HEK293 (cell line): ENCODE measurements around the gene UBTD1.
A peak's percentile ranks its signal among the peaks of the same experiment; 100 is the strongest.
"Not testable (repeated sequence)": the region's sequence is repeated elsewhere in the genome, so short reads cannot be mapped to it uniquely, and the experiment has no call there.

Source experiments
- CTCF ChIA-PET: fragments of 350-600 bp; formaldehyde crosslinking; extraction: SDS; loops from one replicate; lab custom pipeline; 2021; ENCODE audit warnings: antibody characterized with exemption; lab: Yijun Ruan, JAX
- POLR2A ChIA-PET: fragments of 300-600 bp; formaldehyde crosslinking; extraction: SDS; loops from one replicate; lab custom pipeline; 2020; ENCODE audit warnings: antibody characterized with exemption, inconsistent platforms; lab: Yijun Ruan, JAX
- H3K27ac ChIP-seq: fragments of 200-500 bp; sonication (Bioruptor generic); 2 replicates; pipeline ENCODE4 v1.5.1; 2014; ENCODE audit warnings: low read depth, low read length, control low read depth, inconsistent platforms; ENCODE audit errors: extremely low read depth
- H3K36me3 ChIP-seq, 2 experiments: fragments of 200-500 bp in 1 of 2; sonication (Bioruptor generic) in 1 of 2; 1 replicate in 1 of 2; 2 replicates in 1 of 2; pipeline ENCODE4 v1.5.1; 2014 to 2017; ENCODE audit warnings: inconsistent platforms in 2 of 2, low read length in 2 of 2; ENCODE audit not compliant: control insufficient read depth in 2 of 2, insufficient read depth in 1 of 2
- H3K4me1 ChIP-seq: fragments of 200-500 bp; sonication (Bioruptor generic); 2 replicates; pipeline ENCODE4 v1.5.1; 2014; ENCODE audit warnings: mild to moderate bottlenecking, low read length, inconsistent platforms; ENCODE audit not compliant: control insufficient read depth, insufficient read depth
- H3K4me3 ChIP-seq: 2 replicates; pipeline ENCODE4 v1.5.1; 2011; ENCODE audit warnings: low read depth, mild to moderate bottlenecking, control low read depth, low read length, moderate library complexity
- H3K9me3 ChIP-seq: fragments of 200-500 bp; sonication (Bioruptor generic); 2 replicates; pipeline ENCODE4 v1.5.1; 2014; ENCODE audit warnings: low read depth, low read length, inconsistent platforms; ENCODE audit not compliant: control insufficient read depth, insufficient read depth
- KLF16 ChIP-seq: fragments of 450-650 bp; formaldehyde crosslinking; IDR thresholded peaks from 2 replicates; pipeline ENCODE4 v1.5.1; 2017; ENCODE audit warnings: missing biosample characterization, missing genetic modification characterization
- OSR2 ChIP-seq: fragments of 450-650 bp; formaldehyde crosslinking; IDR thresholded peaks from 2 replicates; pipeline ENCODE4 v1.5.1; 2016; ENCODE audit warnings: missing biosample characterization, missing genetic modification characterization
- ZBTB1 ChIP-seq: fragments of 450-650 bp; formaldehyde crosslinking; IDR thresholded peaks from 2 replicates; pipeline ENCODE4 v1.5.1; 2016; ENCODE audit warnings: missing biosample characterization, missing genetic modification characterization
- ZBTB48 ChIP-seq: fragments of 450-650 bp; formaldehyde crosslinking; IDR thresholded peaks from 2 replicates; pipeline ENCODE4 v1.5.1; 2016; ENCODE audit warnings: missing biosample characterization, missing genetic modification characterization
- ZFHX2 ChIP-seq: fragments of 450-650 bp; formaldehyde crosslinking; conservative IDR thresholded peaks from 2 replicates; pipeline ENCODE4 v1.5.1; 2016; ENCODE audit warnings: missing biosample characterization, missing genetic modification characterization
- ZNF16 ChIP-seq: fragments of 450-650 bp; formaldehyde crosslinking; IDR thresholded peaks from 2 replicates; pipeline ENCODE4 v1.5.1; 2016; ENCODE audit warnings: low read depth, missing biosample characterization, missing genetic modification characterization
- ZNF2 ChIP-seq: fragments of 450-650 bp; formaldehyde crosslinking; IDR thresholded peaks from 2 replicates; pipeline ENCODE4 v1.5.1; 2016; ENCODE audit warnings: missing biosample characterization, missing genetic modification characterization
- ZNF221 ChIP-seq: fragments of 450-650 bp; formaldehyde crosslinking; IDR thresholded peaks from 2 replicates; pipeline ENCODE4 v1.5.1; 2017; ENCODE audit warnings: missing biosample characterization, missing genetic modification characterization, borderline replicate concordance
- ZNF560 ChIP-seq: fragments of 450-650 bp; formaldehyde crosslinking; IDR thresholded peaks from 2 replicates; pipeline ENCODE4 v1.5.1; 2017; ENCODE audit warnings: missing biosample characterization, missing genetic modification characterization, borderline replicate concordance
- ZNF600 ChIP-seq: fragments of 450-650 bp; formaldehyde crosslinking; IDR thresholded peaks from 2 replicates; pipeline ENCODE4 v1.5.1; 2016; ENCODE audit warnings: missing biosample characterization, missing genetic modification characterization
- ZNF623 ChIP-seq: fragments of 450-650 bp; formaldehyde crosslinking; IDR thresholded peaks from 2 replicates; pipeline ENCODE4 v1.5.1; 2016; ENCODE audit warnings: missing biosample characterization, missing genetic modification characterization
- ZNF626 ChIP-seq: fragments of 450-650 bp; sonication (Bioruptor Pico); formaldehyde crosslinking; IDR thresholded peaks from 2 replicates; pipeline ENCODE4 v1.5.1; 2018; ENCODE audit warnings: missing biosample characterization, missing genetic modification characterization, inconsistent platforms
- ZNF777 ChIP-seq: fragments of 450-650 bp; formaldehyde crosslinking; IDR thresholded peaks from 2 replicates; pipeline ENCODE4 v1.5.1; 2017; ENCODE audit warnings: missing biosample characterization, missing genetic modification characterization, borderline replicate concordance
- TF ChIP-seq, protein P1 (sequence below): fragments of 450-650 bp; formaldehyde crosslinking; IDR thresholded peaks from 2 replicates; pipeline ENCODE4 v1.5.1; 2016; ENCODE audit warnings: missing biosample characterization, missing genetic modification characterization
- TF ChIP-seq, protein P2 (sequence below): fragments of 450-650 bp; formaldehyde crosslinking; conservative IDR thresholded peaks from 2 replicates; pipeline ENCODE4 v1.5.1; 2016; ENCODE audit warnings: low read depth, missing biosample characterization, missing genetic modification characterization
- TF ChIP-seq, protein P3 (sequence below): fragments of 450-650 bp; IDR thresholded peaks from 2 replicates; pipeline ENCODE4 v1.5.1; 2018; ENCODE audit warnings: missing biosample characterization, mild to moderate bottlenecking, missing genetic modification characterization
- TF ChIP-seq, protein P4 (sequence below): fragments of 450-650 bp; formaldehyde crosslinking; IDR thresholded peaks from 2 replicates; pipeline ENCODE4 v1.5.1; 2017; ENCODE audit warnings: missing biosample characterization, missing genetic modification characterization
- TF ChIP-seq, protein P5 (sequence below): fragments of 450-650 bp; formaldehyde crosslinking; IDR thresholded peaks from 2 replicates; pipeline ENCODE4 v1.5.1; 2016; ENCODE audit warnings: missing biosample characterization, missing genetic modification characterization
- TF ChIP-seq, protein P6 (sequence below): fragments of 450-650 bp; formaldehyde crosslinking; IDR thresholded peaks from 2 replicates; pipeline ENCODE4 v1.5.1; 2016; ENCODE audit warnings: missing biosample characterization, missing genetic modification characterization

Gene UBTD1

DNA sequence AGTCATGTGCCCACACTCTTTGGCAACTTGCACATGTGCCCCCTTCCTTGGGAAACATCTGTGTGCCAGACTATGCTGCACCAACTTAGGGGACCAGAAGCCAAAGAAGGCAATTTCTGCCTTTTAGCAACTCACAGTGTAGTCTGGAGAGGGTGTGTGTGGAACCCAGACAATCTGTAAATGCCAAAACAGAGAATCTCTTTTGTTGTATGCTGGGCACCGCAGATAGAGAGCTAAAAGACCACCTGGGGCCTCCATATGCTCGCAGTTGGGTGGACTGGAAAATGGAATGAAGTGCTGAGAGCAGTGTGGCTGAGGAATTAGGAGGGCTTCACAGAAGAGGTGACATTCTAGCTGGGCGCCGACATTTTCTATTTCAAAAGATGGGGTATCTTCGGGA, 26.4 kb downstream of the UBTD1 start:
- no peak overlapping the region for H3K4me3 ChIP-seq
- ChIA-PET CTCF (interaction anchor here (0.8 to 1.8 kb wide), 2 partner anchors 9 to 23 kb away, joined by 3 to 9 read pairs; no protein-coding TSS in a partner anchor), POLR2A (no interaction called here)
- no peaks in the 10 kb centered on the region for H3K9me3 ChIP-seq
- TF ChIP-seq, protein P1, sequence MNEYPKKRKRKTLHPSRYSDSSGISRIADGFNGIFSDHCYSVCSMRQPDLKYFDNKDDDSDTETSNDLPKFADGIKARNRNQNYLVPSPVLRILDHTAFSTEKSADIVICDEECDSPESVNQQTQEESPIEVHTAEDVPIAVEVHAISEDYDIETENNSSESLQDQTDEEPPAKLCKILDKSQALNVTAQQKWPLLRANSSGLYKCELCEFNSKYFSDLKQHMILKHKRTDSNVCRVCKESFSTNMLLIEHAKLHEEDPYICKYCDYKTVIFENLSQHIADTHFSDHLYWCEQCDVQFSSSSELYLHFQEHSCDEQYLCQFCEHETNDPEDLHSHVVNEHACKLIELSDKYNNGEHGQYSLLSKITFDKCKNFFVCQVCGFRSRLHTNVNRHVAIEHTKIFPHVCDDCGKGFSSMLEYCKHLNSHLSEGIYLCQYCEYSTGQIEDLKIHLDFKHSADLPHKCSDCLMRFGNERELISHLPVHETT (tag by site-specific recombination): no peak
- TF ChIP-seq, protein P2, sequence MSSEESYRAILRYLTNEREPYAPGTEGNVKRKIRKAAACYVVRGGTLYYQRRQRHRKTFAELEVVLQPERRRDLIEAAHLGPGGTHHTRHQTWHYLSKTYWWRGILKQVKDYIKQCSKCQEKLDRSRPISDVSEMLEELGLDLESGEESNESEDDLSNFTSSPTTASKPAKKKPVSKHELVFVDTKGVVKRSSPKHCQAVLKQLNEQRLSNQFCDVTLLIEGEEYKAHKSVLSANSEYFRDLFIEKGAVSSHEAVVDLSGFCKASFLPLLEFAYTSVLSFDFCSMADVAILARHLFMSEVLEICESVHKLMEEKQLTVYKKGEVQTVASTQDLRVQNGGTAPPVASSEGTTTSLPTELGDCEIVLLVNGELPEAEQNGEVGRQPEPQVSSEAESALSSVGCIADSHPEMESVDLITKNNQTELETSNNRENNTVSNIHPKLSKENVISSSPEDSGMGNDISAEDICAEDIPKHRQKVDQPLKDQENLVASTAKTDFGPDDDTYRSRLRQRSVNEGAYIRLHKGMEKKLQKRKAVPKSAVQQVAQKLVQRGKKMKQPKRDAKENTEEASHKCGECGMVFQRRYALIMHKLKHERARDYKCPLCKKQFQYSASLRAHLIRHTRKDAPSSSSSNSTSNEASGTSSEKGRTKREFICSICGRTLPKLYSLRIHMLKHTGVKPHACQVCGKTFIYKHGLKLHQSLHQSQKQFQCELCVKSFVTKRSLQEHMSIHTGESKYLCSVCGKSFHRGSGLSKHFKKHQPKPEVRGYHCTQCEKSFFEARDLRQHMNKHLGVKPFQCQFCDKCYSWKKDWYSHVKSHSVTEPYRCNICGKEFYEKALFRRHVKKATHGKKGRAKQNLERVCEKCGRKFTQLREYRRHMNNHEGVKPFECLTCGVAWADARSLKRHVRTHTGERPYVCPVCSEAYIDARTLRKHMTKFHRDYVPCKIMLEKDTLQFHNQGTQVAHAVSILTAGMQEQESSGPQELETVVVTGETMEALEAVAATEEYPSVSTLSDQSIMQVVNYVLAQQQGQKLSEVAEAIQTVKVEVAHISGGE (tag by site-specific recombination): no peak
- TF ChIP-seq ZNF221 (tag by site-specific recombination) (no peak), ZBTB48 (tag by site-specific recombination) (no peak), OSR2 (tag by site-specific recombination) (no peak), ZBTB1 (no peak), ZNF600 (tag by site-specific recombination) (no peak), ZNF626 (tag by site-specific recombination) (no peak), ZNF623 (no peak), ZNF2 (tag by site-specific recombination) (no peak), ZFHX2 (tag by site-specific recombination) (no peak), KLF16 (tag by site-specific recombination) (no peak)
- TF ChIP-seq, protein P3, sequence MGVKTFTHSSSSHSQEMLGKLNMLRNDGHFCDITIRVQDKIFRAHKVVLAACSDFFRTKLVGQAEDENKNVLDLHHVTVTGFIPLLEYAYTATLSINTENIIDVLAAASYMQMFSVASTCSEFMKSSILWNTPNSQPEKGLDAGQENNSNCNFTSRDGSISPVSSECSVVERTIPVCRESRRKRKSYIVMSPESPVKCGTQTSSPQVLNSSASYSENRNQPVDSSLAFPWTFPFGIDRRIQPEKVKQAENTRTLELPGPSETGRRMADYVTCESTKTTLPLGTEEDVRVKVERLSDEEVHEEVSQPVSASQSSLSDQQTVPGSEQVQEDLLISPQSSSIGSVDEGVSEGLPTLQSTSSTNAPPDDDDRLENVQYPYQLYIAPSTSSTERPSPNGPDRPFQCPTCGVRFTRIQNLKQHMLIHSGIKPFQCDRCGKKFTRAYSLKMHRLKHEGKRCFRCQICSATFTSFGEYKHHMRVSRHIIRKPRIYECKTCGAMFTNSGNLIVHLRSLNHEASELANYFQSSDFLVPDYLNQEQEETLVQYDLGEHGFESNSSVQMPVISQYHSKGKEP (tag by site-specific recombination): no peak
- TF ChIP-seq, protein P4, sequence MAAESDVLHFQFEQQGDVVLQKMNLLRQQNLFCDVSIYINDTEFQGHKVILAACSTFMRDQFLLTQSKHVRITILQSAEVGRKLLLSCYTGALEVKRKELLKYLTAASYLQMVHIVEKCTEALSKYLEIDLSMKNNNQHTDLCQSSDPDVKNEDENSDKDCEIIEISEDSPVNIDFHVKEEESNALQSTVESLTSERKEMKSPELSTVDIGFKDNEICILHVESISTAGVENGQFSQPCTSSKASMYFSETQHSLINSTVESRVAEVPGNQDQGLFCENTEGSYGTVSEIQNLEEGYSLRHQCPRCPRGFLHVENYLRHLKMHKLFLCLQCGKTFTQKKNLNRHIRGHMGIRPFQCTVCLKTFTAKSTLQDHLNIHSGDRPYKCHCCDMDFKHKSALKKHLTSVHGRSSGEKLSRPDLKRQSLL (tag by site-specific recombination): no peak
- TF ChIP-seq, protein P5, sequence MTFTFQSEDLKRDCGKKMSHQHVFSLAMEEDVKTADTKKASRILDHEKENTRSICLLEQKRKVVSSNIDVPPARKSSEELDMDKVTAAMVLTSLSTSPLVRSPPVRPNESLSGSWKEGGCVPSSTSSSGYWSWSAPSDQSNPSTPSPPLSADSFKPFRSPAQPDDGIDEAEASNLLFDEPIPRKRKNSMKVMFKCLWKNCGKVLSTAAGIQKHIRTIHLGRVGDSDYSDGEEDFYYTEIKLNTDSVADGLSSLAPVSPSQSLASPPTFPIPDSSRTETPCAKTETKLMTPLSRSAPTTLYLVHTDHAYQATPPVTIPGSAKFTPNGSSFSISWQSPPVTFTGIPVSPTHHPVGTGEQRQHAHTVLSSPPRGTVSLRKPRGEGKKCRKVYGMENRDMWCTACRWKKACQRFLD (tag by site-specific recombination): no peak
- H3K36me3 ChIP-seq: no peaks in the 10 kb centered on the region
- no peaks in the 10 kb centered on the region for H3K4me1 ChIP-seq
- no peak overlapping the region for H3K27ac ChIP-seq

DNA sequence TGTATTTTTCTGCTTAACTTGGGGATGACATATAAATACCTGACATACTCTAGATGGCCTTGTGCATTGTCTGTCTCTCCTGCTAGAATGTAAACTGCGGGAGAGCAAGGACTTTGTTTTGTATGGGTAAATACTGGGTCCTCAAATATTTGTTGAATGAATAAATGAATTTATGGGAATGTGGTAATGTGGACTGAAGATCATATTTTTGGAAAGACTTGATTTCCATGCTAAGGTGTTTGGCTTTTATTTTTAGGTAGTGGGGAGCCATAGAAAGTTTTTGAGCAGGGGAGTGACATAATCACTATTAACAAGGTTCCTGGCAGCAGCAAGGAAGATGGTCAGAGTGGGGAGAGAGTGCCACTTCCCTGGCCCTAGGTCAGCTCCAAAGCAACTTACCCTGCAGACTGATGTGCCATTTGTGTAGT, 27.0 kb downstream of the UBTD1 start:
- H3K36me3 ChIP-seq: no peaks in the 10 kb centered on the region
- no peaks in the 10 kb centered on the region for H3K9me3 ChIP-seq
- CTCF ChIA-PET: interaction anchor here (0.8 to 1.8 kb wide), 2 partner anchors 9 to 22 kb away, joined by 3 to 9 read pairs; no protein-coding TSS in a partner anchor
- TF ChIP-seq ZNF777 (tag by site-specific recombination) (no peak), ZNF560 (tag by site-specific recombination) (no peak), ZNF16 (tag by site-specific recombination) (peak; percentile 75; the same call in 1 of the 2 replicates)
- TF ChIP-seq, protein P6, sequence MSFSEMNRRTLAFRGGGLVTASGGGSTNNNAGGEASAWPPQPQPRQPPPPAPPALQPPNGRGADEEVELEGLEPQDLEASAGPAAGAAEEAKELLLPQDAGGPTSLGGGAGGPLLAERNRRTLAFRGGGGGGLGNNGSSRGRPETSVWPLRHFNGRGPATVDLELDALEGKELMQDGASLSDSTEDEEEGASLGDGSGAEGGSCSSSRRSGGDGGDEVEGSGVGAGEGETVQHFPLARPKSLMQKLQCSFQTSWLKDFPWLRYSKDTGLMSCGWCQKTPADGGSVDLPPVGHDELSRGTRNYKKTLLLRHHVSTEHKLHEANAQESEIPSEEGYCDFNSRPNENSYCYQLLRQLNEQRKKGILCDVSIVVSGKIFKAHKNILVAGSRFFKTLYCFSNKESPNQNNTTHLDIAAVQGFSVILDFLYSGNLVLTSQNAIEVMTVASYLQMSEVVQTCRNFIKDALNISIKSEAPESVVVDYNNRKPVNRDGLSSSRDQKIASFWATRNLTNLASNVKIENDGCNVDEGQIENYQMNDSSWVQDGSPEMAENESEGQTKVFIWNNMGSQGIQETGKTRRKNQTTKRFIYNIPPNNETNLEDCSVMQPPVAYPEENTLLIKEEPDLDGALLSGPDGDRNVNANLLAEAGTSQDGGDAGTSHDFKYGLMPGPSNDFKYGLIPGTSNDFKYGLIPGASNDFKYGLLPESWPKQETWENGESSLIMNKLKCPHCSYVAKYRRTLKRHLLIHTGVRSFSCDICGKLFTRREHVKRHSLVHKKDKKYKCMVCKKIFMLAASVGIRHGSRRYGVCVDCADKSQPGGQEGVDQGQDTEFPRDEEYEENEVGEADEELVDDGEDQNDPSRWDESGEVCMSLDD (tag by site-specific recombination): no peak
- POLR2A ChIA-PET: no interaction called here
- no peaks in the 10 kb centered on the region for H3K4me1 ChIP-seq
- no peak overlapping the region for H3K4me3 ChIP-seq
- no peak overlapping the region for H3K27ac ChIP-seq

DNA sequence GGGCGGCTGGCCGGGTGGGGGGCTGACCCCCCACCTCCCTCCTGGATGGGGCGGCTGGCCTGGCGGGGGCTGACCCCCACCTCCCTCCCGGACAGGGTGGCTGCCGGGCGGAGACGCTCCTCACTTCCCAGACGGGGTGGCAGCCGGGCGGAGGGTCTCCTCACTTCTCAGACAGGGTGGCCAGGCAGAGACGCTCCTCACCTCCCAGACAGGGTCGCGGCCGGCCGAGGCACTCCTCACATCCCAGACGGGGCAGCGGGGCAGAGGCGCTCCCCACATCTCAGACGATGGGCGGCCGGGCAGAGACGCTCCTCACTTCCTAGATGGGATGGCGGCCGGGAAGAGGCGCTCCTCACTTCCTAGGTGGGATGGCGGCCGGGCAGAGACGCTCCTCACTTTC, 30.2 kb downstream of the UBTD1 start:
- H3K9me3 ChIP-seq, POLR2A ChIA-PET, H3K36me3 ChIP-seq, H3K27ac ChIP-seq, H3K4me1 ChIP-seq, H3K4me3 ChIP-seq, CTCF ChIA-PET: not testable (repeated sequence)
